ENCODE measurements around the gene C2orf74.

DNA sequence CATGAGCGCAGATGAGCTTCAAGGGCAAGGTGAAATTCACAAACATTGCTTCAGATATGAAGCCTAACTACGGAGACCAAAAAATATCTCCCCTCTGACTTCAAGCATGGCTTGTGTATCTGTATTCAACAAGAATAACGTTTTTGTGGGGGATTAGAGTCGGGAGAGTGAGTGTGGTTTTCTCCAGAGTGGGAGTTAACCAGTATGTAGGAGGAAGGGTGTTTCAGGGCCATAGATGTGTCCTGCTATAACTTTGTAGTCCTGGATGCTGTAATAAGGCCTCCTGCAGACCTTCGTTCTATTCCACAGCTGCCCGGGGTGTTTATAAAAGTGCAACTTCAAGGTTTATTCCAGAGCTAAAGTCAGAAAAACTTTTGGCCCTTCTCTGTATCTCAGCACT lies 12.9 kb upstream of the C2orf74 start:
- TF ChIP-seq, protein P1, sequence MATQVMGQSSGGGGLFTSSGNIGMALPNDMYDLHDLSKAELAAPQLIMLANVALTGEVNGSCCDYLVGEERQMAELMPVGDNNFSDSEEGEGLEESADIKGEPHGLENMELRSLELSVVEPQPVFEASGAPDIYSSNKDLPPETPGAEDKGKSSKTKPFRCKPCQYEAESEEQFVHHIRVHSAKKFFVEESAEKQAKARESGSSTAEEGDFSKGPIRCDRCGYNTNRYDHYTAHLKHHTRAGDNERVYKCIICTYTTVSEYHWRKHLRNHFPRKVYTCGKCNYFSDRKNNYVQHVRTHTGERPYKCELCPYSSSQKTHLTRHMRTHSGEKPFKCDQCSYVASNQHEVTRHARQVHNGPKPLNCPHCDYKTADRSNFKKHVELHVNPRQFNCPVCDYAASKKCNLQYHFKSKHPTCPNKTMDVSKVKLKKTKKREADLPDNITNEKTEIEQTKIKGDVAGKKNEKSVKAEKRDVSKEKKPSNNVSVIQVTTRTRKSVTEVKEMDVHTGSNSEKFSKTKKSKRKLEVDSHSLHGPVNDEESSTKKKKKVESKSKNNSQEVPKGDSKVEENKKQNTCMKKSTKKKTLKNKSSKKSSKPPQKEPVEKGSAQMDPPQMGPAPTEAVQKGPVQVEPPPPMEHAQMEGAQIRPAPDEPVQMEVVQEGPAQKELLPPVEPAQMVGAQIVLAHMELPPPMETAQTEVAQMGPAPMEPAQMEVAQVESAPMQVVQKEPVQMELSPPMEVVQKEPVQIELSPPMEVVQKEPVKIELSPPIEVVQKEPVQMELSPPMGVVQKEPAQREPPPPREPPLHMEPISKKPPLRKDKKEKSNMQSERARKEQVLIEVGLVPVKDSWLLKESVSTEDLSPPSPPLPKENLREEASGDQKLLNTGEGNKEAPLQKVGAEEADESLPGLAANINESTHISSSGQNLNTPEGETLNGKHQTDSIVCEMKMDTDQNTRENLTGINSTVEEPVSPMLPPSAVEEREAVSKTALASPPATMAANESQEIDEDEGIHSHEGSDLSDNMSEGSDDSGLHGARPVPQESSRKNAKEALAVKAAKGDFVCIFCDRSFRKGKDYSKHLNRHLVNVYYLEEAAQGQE (IDR thresholded peaks at IDR 0.05; ENCODE audit: low read depth), result no peak
- TF ChIP-seq, protein P2, sequence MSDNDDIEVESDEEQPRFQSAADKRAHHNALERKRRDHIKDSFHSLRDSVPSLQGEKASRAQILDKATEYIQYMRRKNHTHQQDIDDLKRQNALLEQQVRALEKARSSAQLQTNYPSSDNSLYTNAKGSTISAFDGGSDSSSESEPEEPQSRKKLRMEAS (IDR thresholded peaks at IDR 0.05), result no peak

Measured in Ishikawa (cell line).